ENCODE data around the gene TEKT3. TPM values are rescaled to one million over a fixed set of nuclear protein-coding genes. Genes with fewer than 3 reads are reported as not detected.

TEKT3 gene
- total RNA-seq, 4 donors from 2014 or later: 0.41 to 0.48 TPM; not detected in 2

GRCh38 chr17:15363702-15364101 lies 22.3 kb upstream of the TEKT3 start:
- intact Hi-C loops (cut with DNase I; ENCODE audit: low total_unique reads) (no loop called here), in situ Hi-C loops (cut with MboI; ENCODE audit: low pct_ligation_motif_present in 1 of 4, low pct_unique_long_range_greater_than_20kb in 1 of 4, low sequenced_read_pairs in 3 of 4) (no loop called here)
- no peak overlapping the region for H3K4me3 ChIP-seq
- peaks cover 0 to under 1% (median 0%) of the 10 kb centered on the region in 4 donors for H3K4me1 ChIP-seq
- no peaks in the 10 kb centered on the region for H3K36me3 ChIP-seq
- TF ChIP-seq POLR2AphosphoS5 (IDR thresholded peaks at IDR 0.05): no peak
- no peak for TF ChIP-seq CTCF (IDR thresholded peaks at IDR 0.05)
- TF ChIP-seq POLR2A (IDR thresholded peaks at IDR 0.05): no peak
- no peak for TF ChIP-seq EP300 (IDR thresholded peaks at IDR 0.05; ENCODE audit: low read depth)
- H3K27me3 ChIP-seq: no peaks in the 10 kb centered on the region
- DNase-seq: no peak
- 90 to 91% methylated on average over 5 to 6 of the region's 6 CpGs for WGBS, 2 donors (ENCODE audit: low coverage in 1 of 2)
- H3K9me3 ChIP-seq: no peaks in the 10 kb centered on the region
- H3K27ac ChIP-seq: no peak overlapping the region

- Histone ChIP-seq H3K27ac (no peak overlapping the region), H3K4me1 (no peaks in the 10 kb centered on the region), H3K4me3 (no peak overlapping the region), H3K9me3 (no peaks in the 10 kb centered on the region), H3K27me3 (no peaks in the 10 kb centered on the region), H3K36me3 (no peaks in the 10 kb centered on the region)
- WGBS, 2 donors (ENCODE audit: low coverage in 1 of 2): 80 to 85% methylated on average over 1 to 2 of the region's 2 CpGs
- TF ChIP-seq POLR2A (IDR thresholded peaks at IDR 0.05) (no peak), POLR2AphosphoS5 (IDR thresholded peaks at IDR 0.05) (no peak), CTCF (IDR thresholded peaks at IDR 0.05) (no peak)
- intact Hi-C loops (cut with DNase I; ENCODE audit: low total_unique reads) (no loop called here), in situ Hi-C loops (cut with MboI; ENCODE audit: low pct_ligation_motif_present in 1 of 4, low pct_unique_long_range_greater_than_20kb in 1 of 4, low sequenced_read_pairs in 3 of 4) (no loop called here)
- no peak for DNase-seq
These were observed 20.2 kb upstream of the TEKT3 start for GRCh38 chr17:15361592-15361991.

DNA sequence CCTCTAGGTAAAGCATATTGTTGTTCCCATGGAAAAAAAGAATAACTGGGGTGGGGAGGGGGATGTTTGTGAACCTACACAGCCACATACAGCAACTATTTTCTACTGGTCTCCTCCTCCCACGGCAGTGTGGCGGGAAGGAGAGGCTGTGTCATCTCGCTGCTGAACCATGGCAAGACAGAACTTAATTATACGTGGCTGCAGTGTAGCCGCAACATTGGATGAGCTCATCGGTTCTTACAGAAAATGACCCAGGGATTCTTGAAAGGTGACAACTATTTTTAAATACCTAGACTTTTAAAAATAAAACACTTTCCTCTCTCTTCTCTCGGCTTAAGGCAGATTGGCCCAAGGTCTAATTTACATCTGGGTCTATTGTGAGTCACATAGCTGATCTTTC lies 19.8 kb upstream of the TEKT3 start:
- no peak for TF ChIP-seq CTCF (IDR thresholded peaks at IDR 0.05)
- TF ChIP-seq POLR2A (IDR thresholded peaks at IDR 0.05): no peak
- TF ChIP-seq EP300 (IDR thresholded peaks at IDR 0.05; ENCODE audit: low read depth): no peak
- TF ChIP-seq POLR2AphosphoS5 (IDR thresholded peaks at IDR 0.05): no peak
- Histone ChIP-seq H3K9me3 (no peaks in the 10 kb centered on the region), H3K27me3 (no peaks in the 10 kb centered on the region), H3K27ac (no peak overlapping the region), H3K4me1 (no peaks in the 10 kb centered on the region), H3K36me3 (no peaks in the 10 kb centered on the region), H3K4me3 (no peak overlapping the region)
- intact Hi-C loops (cut with DNase I; ENCODE audit: low total_unique reads): no loop called here
- in situ Hi-C loops (cut with MboI; ENCODE audit: low pct_ligation_motif_present in 1 of 4, low pct_unique_long_range_greater_than_20kb in 1 of 4, low sequenced_read_pairs in 3 of 4): no loop called here
- no peak for DNase-seq
- WGBS, 2 donors (ENCODE audit: low coverage in 1 of 2): 70 to 86% methylated on average over 7 of the region's 7 CpGs

DNA sequence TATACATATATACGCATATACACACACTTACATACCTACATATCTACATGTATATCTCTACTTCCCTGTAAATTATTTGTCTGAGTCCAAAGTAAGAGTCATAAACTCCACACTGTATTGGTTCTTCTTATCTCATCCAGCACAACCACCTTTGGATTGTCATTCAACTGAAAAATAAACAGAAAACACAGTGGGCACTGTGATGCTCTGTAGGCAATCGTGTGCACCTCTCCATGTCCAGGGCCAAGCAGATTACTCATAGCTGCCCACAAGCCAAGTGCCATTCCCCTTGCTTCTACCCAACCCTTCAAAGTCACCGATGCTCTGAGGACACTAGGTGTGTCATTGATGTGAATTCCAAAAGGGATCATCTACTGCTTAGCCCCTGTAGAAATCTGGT lies 12.9 kb upstream of the TEKT3 start:
- H3K27me3 ChIP-seq: no peaks in the 10 kb centered on the region
- 39 to 51% methylated on average over 2 to 3 of the region's 3 CpGs for WGBS, 2 donors (ENCODE audit: low coverage in 1 of 2)
- TF ChIP-seq POLR2AphosphoS5 (IDR thresholded peaks at IDR 0.05) (peak in 1 of 3 donors; percentile 24), POLR2A (IDR thresholded peaks at IDR 0.05) (no peak), CTCF (IDR thresholded peaks at IDR 0.05) (no peak), EP300 (IDR thresholded peaks at IDR 0.05; ENCODE audit: low read depth) (peak; percentile 19)
- intact Hi-C loops (cut with DNase I; ENCODE audit: low total_unique reads) (loop anchor here (5.0 kb wide), 1 partner anchor 92 kb away; no protein-coding TSS in a partner anchor), in situ Hi-C loops (cut with MboI; ENCODE audit: low pct_ligation_motif_present in 1 of 4, low pct_unique_long_range_greater_than_20kb in 1 of 4, low sequenced_read_pairs in 3 of 4) (loop anchor here in 1 of 4 donors (10.0 kb wide), 1 partner anchor 89 kb away; the partner anchor contains the start of gene PMP22)
- no peaks in the 10 kb centered on the region for H3K9me3 ChIP-seq
- peaks cover 17 to 39% (median 28%) of the 10 kb centered on the region in 4 donors for H3K4me1 ChIP-seq
- DNase-seq: peak; percentile 44
- no peak overlapping the region for H3K4me3 ChIP-seq
- H3K36me3 ChIP-seq: no peaks in the 10 kb centered on the region
- H3K27ac ChIP-seq: peak overlapping the region in 3 of 4 donors; percentile 8 to 37 (median 18)
